Measurements from ENCODE around the gene NR1H3. TPM values are rescaled to one million over a fixed set of nuclear protein-coding genes. Genes with fewer than 3 reads are reported as not detected.

Gene NR1H3
- polyA plus RNA-seq, 1 donor, result 159 TPM

DNA sequence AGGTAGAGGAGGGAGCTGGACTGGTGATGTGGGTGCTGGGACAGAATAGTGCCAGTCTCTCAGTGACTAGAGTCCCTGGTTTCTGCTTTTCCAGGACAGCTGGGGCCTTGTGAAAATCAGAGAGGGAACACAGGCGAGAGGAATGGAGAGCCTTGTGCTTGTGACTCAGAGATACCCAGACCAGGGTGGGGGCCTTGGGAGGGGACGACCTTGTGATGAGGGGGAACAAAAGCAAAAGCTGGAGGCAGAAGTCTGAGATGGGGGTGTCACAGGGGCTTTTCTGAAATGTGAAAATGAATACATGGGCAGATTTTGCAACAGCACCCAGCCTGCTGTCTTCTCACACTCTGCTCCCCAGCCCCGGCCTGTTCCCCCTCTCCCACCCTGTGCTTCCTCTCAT lies 3.4 kb upstream of the NR1H3 start:
- H3K36me3 ChIP-seq (ENCODE audit: control insufficient read depth, insufficient read depth, low read length), result no peaks in the 10 kb centered on the region
- H3K27me3 ChIP-seq (ENCODE audit: control insufficient read depth, insufficient read depth, low read length), result no peaks in the 10 kb centered on the region
- peak overlapping the region; percentile 95 for H3K27ac ChIP-seq (ENCODE audit: low read length)
- H3K4me3 ChIP-seq (ENCODE audit: low read length), result peak overlapping the region; percentile 26
- DNase-seq, result peak in 1 of 2 donors; percentile 56
- WGBS (ENCODE audit: insufficient coverage, low lambda C conversion rate), result no CpG with 5 or more reads among the region's 3 CpGs
- peaks cover 64% of the 10 kb centered on the region for H3K4me1 ChIP-seq (ENCODE audit: control insufficient read depth, insufficient read depth, low read length)
- no peaks in the 10 kb centered on the region for H3K9me3 ChIP-seq (ENCODE audit: control insufficient read depth, low read depth, low read length)

DNA sequence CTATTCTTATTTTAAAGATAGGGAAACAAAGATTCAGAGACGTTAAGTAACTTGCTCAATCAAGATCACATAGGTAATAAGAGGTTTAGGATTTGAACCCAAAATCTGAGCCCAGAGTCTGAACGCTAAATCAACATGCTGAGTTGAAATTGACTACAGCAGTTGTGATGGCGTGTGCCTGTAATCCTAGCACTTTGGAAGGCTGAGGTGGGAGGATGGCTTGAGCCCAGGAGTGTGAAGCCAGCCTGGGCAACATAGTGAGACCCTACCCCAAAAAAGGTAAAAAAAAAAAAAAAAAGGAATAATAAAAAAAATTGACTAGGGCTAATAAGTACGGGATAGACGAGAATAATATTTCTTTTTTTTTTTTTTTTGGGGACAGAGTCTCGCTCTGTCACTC lies 1.4 kb upstream of the NR1H3 start:
- no CpG with 5 or more reads among the region's 6 CpGs for WGBS (ENCODE audit: insufficient coverage, low lambda C conversion rate)

DNA sequence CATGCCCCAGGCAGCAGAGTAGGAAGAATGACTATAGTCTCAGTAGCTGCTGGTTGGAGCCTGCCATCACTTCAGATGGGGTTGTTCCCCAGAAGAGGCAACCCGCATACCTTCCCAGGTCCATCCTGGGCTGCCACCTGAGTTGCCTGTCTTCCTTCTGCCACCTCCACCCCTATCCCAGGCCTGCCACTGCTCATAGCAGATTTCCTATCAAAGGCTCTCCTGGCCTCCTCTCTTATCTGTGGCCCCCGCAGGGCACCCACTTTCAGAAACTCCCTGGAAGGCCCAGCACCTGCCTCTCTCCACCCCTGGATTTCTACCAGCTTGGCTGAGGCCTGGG lies 649 bp upstream of the NR1H3 start:
- peaks cover 67% of the 10 kb centered on the region for H3K4me1 ChIP-seq (ENCODE audit: control insufficient read depth, insufficient read depth, low read length)
- DNase-seq, result no peak
- H3K9me3 ChIP-seq (ENCODE audit: control insufficient read depth, low read depth, low read length), result no peaks in the 10 kb centered on the region
- H3K4me3 ChIP-seq (ENCODE audit: low read length), result peak overlapping the region; percentile 55
- H3K27me3 ChIP-seq (ENCODE audit: control insufficient read depth, insufficient read depth, low read length), result no peaks in the 10 kb centered on the region
- H3K36me3 ChIP-seq (ENCODE audit: control insufficient read depth, insufficient read depth, low read length), result peaks cover 13% of the 10 kb centered on the region
- peak overlapping the region; percentile 87 for H3K27ac ChIP-seq (ENCODE audit: low read length)
- no CpG with 5 or more reads among the region's 2 CpGs for WGBS (ENCODE audit: insufficient coverage, low lambda C conversion rate)

More for the DNA sequence above, 1.4 kb upstream of the NR1H3 start:
- Histone ChIP-seq H3K9me3 (ENCODE audit: control insufficient read depth, low read depth, low read length) (no peaks in the 10 kb centered on the region), H3K27ac (ENCODE audit: low read length) (peak overlapping the region; percentile 95), H3K27me3 (ENCODE audit: control insufficient read depth, insufficient read depth, low read length) (no peaks in the 10 kb centered on the region), H3K4me3 (ENCODE audit: low read length) (no peak overlapping the region), H3K36me3 (ENCODE audit: control insufficient read depth, insufficient read depth, low read length) (peaks cover 7% of the 10 kb centered on the region), H3K4me1 (ENCODE audit: control insufficient read depth, insufficient read depth, low read length) (peaks cover 67% of the 10 kb centered on the region)
- DNase-seq, result no peak

DNA sequence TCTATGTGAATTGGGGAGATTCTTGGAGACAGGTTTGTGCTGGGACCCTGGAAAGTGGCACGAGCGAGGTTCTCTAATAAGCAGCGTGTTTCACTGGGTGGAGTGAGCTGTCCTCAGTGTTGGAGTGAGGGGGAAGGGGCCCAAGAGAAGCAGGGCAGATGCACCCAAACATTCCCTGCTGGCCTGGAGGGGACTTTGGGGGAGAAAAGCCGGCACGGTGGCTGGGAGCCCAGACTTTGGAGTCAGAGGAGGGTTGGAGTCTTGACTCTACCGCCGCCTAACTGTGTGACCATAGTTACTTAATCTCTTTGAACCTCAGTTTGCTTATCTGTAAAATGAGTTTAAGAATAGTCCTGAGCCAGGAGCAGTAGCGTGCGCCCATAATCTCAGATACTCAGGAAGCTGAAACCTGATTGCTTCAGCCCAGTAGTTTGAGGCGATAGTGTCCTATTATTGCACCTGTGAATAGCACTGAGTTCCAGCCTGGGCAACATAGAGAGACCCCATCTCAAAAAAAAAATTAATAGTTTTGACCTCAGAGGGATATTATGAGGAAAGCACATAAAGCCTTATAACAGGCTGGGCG lies 614 bp downstream of the NR1H3 start:
- Histone ChIP-seq H3K4me1 (ENCODE audit: control insufficient read depth, insufficient read depth, low read length) (peaks cover 57% of the 10 kb centered on the region), H3K27me3 (ENCODE audit: control insufficient read depth, insufficient read depth, low read length) (no peaks in the 10 kb centered on the region), H3K27ac (ENCODE audit: low read length) (peak overlapping the region; percentile 87), H3K9me3 (ENCODE audit: control insufficient read depth, low read depth, low read length) (no peaks in the 10 kb centered on the region), H3K4me3 (ENCODE audit: low read length) (peak overlapping the region; percentile 55), H3K36me3 (ENCODE audit: control insufficient read depth, insufficient read depth, low read length) (peaks cover 20% of the 10 kb centered on the region)
- no peak for DNase-seq
- WGBS (ENCODE audit: insufficient coverage, low lambda C conversion rate), result no CpG with 5 or more reads among the region's 11 CpGs

DNA sequence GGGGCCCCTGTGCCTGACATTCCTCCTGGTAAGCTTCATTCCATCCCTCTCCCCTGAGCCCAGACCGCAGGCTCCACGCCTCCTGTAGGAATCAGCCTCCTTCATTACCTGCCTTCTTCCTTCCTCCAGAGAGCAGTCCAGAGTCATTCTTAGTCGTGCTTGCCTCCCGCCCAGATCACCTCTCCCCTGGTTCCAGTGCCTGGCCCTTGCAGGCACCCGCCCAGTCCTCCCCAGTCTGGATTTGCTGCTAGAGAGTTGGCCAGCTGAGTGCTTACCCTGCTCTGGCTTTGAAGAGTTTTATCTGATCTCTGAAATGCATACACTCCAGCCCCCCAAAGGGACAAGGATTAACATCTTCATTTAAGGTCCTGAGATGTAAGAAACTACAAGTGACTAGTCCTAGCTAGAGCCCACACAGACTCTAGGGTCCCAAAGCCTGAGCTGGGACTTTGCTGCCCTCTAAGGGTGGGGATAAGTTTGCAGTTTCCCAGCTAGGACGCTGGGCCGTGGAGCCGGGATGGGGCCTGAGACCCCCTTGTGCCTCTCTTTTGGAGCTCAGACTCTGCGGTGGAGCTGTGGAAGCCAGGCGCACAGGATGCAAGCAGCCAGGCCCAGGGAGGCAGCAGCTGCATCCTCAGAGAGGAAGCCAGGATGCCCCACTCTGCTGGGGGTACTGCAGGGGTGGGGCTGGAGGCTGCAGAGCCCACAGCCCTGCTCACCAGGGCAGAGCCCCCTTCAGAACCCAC lies 1.6 kb downstream of the NR1H3 start:
- no peaks in the 10 kb centered on the region for H3K9me3 ChIP-seq (ENCODE audit: control insufficient read depth, low read depth, low read length)
- H3K27ac ChIP-seq (ENCODE audit: low read length), result peak overlapping the region; percentile 87
- WGBS (ENCODE audit: insufficient coverage, low lambda C conversion rate), result no CpG with 5 or more reads among the region's 10 CpGs
- peak in 1 of 2 donors; percentile 52 for DNase-seq
- peaks cover 47% of the 10 kb centered on the region for H3K4me1 ChIP-seq (ENCODE audit: control insufficient read depth, insufficient read depth, low read length)
- peaks cover 26% of the 10 kb centered on the region for H3K36me3 ChIP-seq (ENCODE audit: control insufficient read depth, insufficient read depth, low read length)
- H3K4me3 ChIP-seq (ENCODE audit: low read length), result peak overlapping the region; percentile 8
- H3K27me3 ChIP-seq (ENCODE audit: control insufficient read depth, insufficient read depth, low read length), result no peaks in the 10 kb centered on the region

DNA sequence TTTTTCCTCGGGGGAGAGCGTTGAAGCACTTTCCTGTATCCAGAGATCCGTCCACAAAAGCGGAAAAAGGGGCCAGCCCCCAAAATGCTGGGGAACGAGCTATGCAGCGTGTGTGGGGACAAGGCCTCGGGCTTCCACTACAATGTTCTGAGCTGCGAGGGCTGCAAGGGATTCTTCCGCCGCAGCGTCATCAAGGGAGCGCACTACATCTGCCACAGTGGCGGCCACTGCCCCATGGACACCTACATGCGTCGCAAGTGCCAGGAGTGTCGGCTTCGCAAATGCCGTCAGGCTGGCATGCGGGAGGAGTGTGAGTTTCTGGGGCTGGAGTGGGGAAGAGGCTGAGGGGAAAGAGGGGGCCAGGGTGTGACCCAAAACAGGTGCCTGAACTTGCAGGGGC lies 2.6 kb downstream of the NR1H3 start:
- DNase-seq, result no peak
- H3K36me3 ChIP-seq (ENCODE audit: control insufficient read depth, insufficient read depth, low read length), result peaks cover 26% of the 10 kb centered on the region
- H3K27ac ChIP-seq (ENCODE audit: low read length), result no peak overlapping the region
- no peaks in the 10 kb centered on the region for H3K27me3 ChIP-seq (ENCODE audit: control insufficient read depth, insufficient read depth, low read length)
- H3K9me3 ChIP-seq (ENCODE audit: control insufficient read depth, low read depth, low read length), result no peaks in the 10 kb centered on the region
- H3K4me3 ChIP-seq (ENCODE audit: low read length), result no peak overlapping the region
- peaks cover 38% of the 10 kb centered on the region for H3K4me1 ChIP-seq (ENCODE audit: control insufficient read depth, insufficient read depth, low read length)
- WGBS (ENCODE audit: insufficient coverage, low lambda C conversion rate), result no CpG with 5 or more reads among the region's 19 CpGs

DNA sequence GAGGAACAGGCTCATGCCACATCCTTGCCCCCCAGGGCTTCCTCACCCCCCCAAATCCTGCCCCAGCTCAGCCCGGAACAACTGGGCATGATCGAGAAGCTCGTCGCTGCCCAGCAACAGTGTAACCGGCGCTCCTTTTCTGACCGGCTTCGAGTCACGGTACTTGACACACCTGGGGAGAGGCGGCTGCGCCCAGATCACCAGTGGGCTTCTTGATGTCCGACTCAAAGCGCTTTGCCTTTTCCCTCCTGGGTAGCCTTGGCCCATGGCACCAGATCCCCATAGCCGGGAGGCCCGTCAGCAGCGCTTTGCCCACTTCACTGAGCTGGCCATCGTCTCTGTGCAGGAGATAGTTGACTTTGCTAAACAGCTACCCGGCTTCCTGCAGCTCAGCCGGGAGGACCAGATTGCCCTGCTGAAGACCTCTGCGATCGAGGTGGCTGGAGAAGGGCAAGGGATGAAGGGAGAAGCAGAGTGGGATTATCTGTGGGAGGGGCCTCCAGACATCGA lies 3.5 kb downstream of the NR1H3 start:
- WGBS (ENCODE audit: insufficient coverage, low lambda C conversion rate), result 83% methylated on average over 1 of the region's 22 CpGs
- no peak for DNase-seq
- no peaks in the 10 kb centered on the region for H3K9me3 ChIP-seq (ENCODE audit: control insufficient read depth, low read depth, low read length)
- peaks cover 28% of the 10 kb centered on the region for H3K4me1 ChIP-seq (ENCODE audit: control insufficient read depth, insufficient read depth, low read length)
- H3K27me3 ChIP-seq (ENCODE audit: control insufficient read depth, insufficient read depth, low read length), result no peaks in the 10 kb centered on the region
- peaks cover 31% of the 10 kb centered on the region for H3K36me3 ChIP-seq (ENCODE audit: control insufficient read depth, insufficient read depth, low read length)
- H3K4me3 ChIP-seq (ENCODE audit: low read length), result no peak overlapping the region
- H3K27ac ChIP-seq (ENCODE audit: low read length), result no peak overlapping the region

DNA sequence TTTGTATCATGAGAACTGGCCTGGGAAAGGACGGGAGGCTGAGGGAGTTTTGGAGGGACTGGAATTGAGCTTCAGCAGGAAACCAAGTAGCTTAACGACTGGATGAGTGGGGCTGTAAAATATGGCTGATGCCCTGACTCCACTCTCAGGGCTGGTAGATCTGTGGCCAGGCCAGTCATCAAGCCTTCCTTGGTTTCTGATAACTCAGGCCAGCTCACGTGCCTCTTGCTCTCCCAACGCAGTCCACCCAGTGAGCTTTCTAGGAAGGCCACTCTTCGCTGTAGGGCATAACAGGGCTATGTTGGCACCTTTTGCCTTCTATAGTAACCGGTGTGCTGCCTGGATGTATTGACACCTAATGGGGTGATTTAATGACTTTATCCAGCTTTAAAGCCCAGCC lies 6.3 kb downstream of the NR1H3 start:
- Histone ChIP-seq H3K27me3 (ENCODE audit: control insufficient read depth, insufficient read depth, low read length) (no peaks in the 10 kb centered on the region), H3K4me3 (ENCODE audit: low read length) (no peak overlapping the region), H3K4me1 (ENCODE audit: control insufficient read depth, insufficient read depth, low read length) (peaks cover 24% of the 10 kb centered on the region), H3K9me3 (ENCODE audit: control insufficient read depth, low read depth, low read length) (no peaks in the 10 kb centered on the region), H3K27ac (ENCODE audit: low read length) (no peak overlapping the region), H3K36me3 (ENCODE audit: control insufficient read depth, insufficient read depth, low read length) (peaks cover 40% of the 10 kb centered on the region)
- 100% methylated on average over 1 of the region's 6 CpGs for WGBS (ENCODE audit: insufficient coverage, low lambda C conversion rate)
- no peak for DNase-seq

DNA sequence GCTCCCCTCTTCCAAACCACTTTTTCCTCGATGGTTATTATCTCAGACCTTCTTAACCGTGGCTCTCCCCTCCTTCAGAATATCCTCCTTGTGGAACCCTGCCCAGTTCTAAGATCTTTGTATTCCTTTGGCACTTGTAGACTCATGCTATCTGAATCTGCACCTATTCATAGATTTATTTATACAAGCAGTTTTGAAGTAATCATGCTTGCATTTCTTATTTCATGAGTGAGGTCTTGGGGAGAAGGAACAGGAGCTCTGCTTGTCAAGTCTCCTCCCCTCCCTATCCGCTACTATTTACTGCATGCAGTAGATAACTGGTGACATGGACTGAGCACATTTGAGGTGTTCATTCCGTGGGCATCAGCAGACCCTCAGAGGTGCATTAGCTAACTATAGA lies 6.7 kb downstream of the NR1H3 start:
- no peaks in the 10 kb centered on the region for H3K27me3 ChIP-seq (ENCODE audit: control insufficient read depth, insufficient read depth, low read length)
- H3K4me3 ChIP-seq (ENCODE audit: low read length), result no peak overlapping the region
- H3K27ac ChIP-seq (ENCODE audit: low read length), result no peak overlapping the region
- 100% methylated on average over 1 of the region's 4 CpGs for WGBS (ENCODE audit: insufficient coverage, low lambda C conversion rate)
- H3K4me1 ChIP-seq (ENCODE audit: control insufficient read depth, insufficient read depth, low read length), result peaks cover 20% of the 10 kb centered on the region
- H3K36me3 ChIP-seq (ENCODE audit: control insufficient read depth, insufficient read depth, low read length), result peaks cover 40% of the 10 kb centered on the region
- no peak for DNase-seq
- H3K9me3 ChIP-seq (ENCODE audit: control insufficient read depth, low read depth, low read length), result no peaks in the 10 kb centered on the region

DNA sequence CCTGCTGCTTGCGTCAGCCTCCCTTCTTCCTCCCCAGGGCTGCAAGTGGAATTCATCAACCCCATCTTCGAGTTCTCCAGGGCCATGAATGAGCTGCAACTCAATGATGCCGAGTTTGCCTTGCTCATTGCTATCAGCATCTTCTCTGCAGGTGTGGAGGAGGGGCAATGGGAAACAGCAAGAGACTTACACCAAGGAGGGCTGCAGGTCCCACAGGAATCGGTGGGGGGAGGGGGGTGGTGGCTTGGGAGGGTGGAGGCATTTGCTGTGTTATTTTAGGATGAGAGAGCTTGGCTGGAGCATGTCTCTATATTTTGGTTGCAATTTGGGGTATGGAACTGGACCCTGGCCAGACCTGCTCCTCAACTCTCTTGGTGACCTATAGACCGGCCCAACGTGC lies 10.1 kb downstream of the NR1H3 start:
- H3K36me3 ChIP-seq (ENCODE audit: control insufficient read depth, insufficient read depth, low read length), result peaks cover 25% of the 10 kb centered on the region
- no peak overlapping the region for H3K4me3 ChIP-seq (ENCODE audit: low read length)
- peak overlapping the region; percentile 99 for H3K27ac ChIP-seq (ENCODE audit: low read length)
- no peaks in the 10 kb centered on the region for H3K9me3 ChIP-seq (ENCODE audit: control insufficient read depth, low read depth, low read length)
- no CpG with 5 or more reads among the region's 6 CpGs for WGBS (ENCODE audit: insufficient coverage, low lambda C conversion rate)
- H3K27me3 ChIP-seq (ENCODE audit: control insufficient read depth, insufficient read depth, low read length), result no peaks in the 10 kb centered on the region
- H3K4me1 ChIP-seq (ENCODE audit: control insufficient read depth, insufficient read depth, low read length), result peaks cover 33% of the 10 kb centered on the region
- no peak for DNase-seq

Data from large intestine (tissue), 3 donors.